ENCODE data around the gene MARCHF3. TPM values are rescaled to one million over a fixed set of nuclear protein-coding genes. Genes with fewer than 3 reads are reported as not detected.
"Not testable (repeated sequence)": the region's sequence is repeated elsewhere in the genome, so short reads cannot be mapped to it uniquely, and the experiment has no call there.

The MARCHF3 gene
- total and polyA plus RNA-seq, 2 of the 13 experiments (the other 11 are each of a cell fraction or from before 2014, with no cell fraction given), result 4.8 to 11.9 TPM

DNA sequence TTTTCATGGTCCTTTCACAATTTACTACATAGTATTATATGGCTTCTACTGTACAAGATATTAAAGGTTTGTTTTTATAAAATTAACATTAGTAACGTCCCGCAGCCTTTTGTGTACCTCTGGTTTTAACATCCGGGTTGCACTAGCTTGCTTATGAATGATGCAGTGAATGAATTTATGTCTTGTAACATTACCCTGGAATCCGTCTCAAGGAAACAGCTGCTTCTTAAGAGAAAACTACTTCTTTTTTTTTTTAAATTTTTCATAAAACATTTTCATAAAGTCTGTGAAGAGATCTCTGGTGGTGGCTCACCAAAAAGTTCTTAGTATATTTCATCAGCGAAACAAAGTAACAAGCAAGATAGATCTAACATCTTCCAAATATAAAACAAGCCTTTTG is 23.6 kb downstream of the MARCHF3 start:
- Histone ChIP-seq H4K20me1 (ENCODE audit: insufficient read depth, low read length) (no peaks in the 10 kb centered on the region), H3K9ac (ENCODE audit: insufficient read depth, low read depth, low read length) (no peak overlapping the region), H2AFZ (ENCODE audit: low read length) (no peak overlapping the region), H3K4me2 (ENCODE audit: low read depth, low read length) (no peak overlapping the region), H3K79me2 (ENCODE audit: insufficient read depth, low read length) (no peaks in the 10 kb centered on the region), H3K36me3 (replicated peaks in 1 of 2; ENCODE audit: control insufficient read depth in 1 of 2, insufficient read depth in 2 of 2, low read length in 2 of 2) (no peaks in the 10 kb centered on the region), H3K4me1 (ENCODE audit: insufficient read depth, low read length) (peaks cover 26% of the 10 kb centered on the region), H3K4me3 (replicated peaks in 1 of 3; ENCODE audit: insufficient read depth in 1 of 3, low read depth in 2 of 3, low read length in 3 of 3) (no peak overlapping the region), H3K27ac (ENCODE audit: extremely low read length, insufficient read depth, low read length) (no peak overlapping the region), H3K27me3 (ENCODE audit: control insufficient read depth in 1 of 2, insufficient read depth in 2 of 2, low read length in 2 of 2) (no peaks in the 10 kb centered on the region), H3K9me3 (ENCODE audit: low read length) (no peaks in the 10 kb centered on the region)
- intact Hi-C loops (cut with micrococcal nuclease; ENCODE audit: unreplicated experiment) (no loop called here), in situ Hi-C loops (cut with HindIII; ENCODE audit: extremely low pct_ligation_motif_present, low pct_unique_long_range_greater_than_20kb) (no loop called here)
- ATAC-seq (no peak), DNase-seq (ENCODE audit: low spot score) (no peak), FAIRE-seq (no peak)
- no TSS peak for BruUV-seq (replicated peaks)
- 93% methylated on average over 5 of the region's 5 CpGs for WGBS (ENCODE audit: low lambda C conversion rate)
- POLR2A ChIA-PET, result no interaction called here
- CTCF ChIA-PET (ENCODE audit: low intra/inter-chr PET ratio, low total read pairs), result no interaction called here
- no peak for TF ChIP-seq ZNF879 (CRISPR knock-in tag; IDR thresholded peaks at IDR 0.05)
- TF ChIP-seq ZNF138 (CRISPR knock-in tag; IDR thresholded peaks at IDR 0.05; ENCODE audit: low read depth), result no peak
- TF ChIP-seq KAT7 (CRISPR knock-in tag; IDR thresholded peaks at IDR 0.05; ENCODE audit: borderline replicate concordance), result no peak
- TF ChIP-seq ZKSCAN8 (CRISPR knock-in tag; IDR thresholded peaks at IDR 0.05; ENCODE audit: borderline replicate concordance), result no peak
- no peak for TF ChIP-seq FOXA3 (CRISPR knock-in tag; IDR thresholded peaks at IDR 0.05)
- TF ChIP-seq ZBTB37 (CRISPR knock-in tag; IDR thresholded peaks at IDR 0.05), result no peak
- TF ChIP-seq ZNF614 (CRISPR knock-in tag; IDR thresholded peaks at IDR 0.05; ENCODE audit: borderline replicate concordance), result no peak
- TF ChIP-seq ZNF3 (CRISPR knock-in tag; IDR thresholded peaks at IDR 0.05), result no peak
- TF ChIP-seq SRY (CRISPR knock-in tag; IDR thresholded peaks at IDR 0.05), result no peak
- TF ChIP-seq HOXD1 (CRISPR knock-in tag; IDR thresholded peaks at IDR 0.05), result no peak
- TF ChIP-seq ZFAT (CRISPR knock-in tag; conservative IDR thresholded peaks at IDR 0.05), result no peak
- TF ChIP-seq JARID2 (CRISPR knock-in tag; IDR thresholded peaks at IDR 0.05; ENCODE audit: insufficient replicate concordance), result no peak
- no peak for TF ChIP-seq BRCA1 (CRISPR knock-in tag; IDR thresholded peaks at IDR 0.05)
- TF ChIP-seq ZBTB21 (CRISPR knock-in tag; IDR thresholded peaks at IDR 0.05), result no peak
- no peak for TF ChIP-seq NR2F6 (IDR thresholded peaks at IDR 0.05)
- TF ChIP-seq NR2F6 (CRISPR knock-in tag; IDR thresholded peaks at IDR 0.05), result no peak
- no peak for TF ChIP-seq MAFG (CRISPR knock-in tag; IDR thresholded peaks at IDR 0.05)
- TF ChIP-seq, protein P1, sequence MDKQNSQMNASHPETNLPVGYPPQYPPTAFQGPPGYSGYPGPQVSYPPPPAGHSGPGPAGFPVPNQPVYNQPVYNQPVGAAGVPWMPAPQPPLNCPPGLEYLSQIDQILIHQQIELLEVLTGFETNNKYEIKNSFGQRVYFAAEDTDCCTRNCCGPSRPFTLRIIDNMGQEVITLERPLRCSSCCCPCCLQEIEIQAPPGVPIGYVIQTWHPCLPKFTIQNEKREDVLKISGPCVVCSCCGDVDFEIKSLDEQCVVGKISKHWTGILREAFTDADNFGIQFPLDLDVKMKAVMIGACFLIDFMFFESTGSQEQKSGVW (CRISPR knock-in tag; IDR thresholded peaks at IDR 0.05; ENCODE audit: borderline replicate concordance), result no peak
- TF ChIP-seq ZNF703 (CRISPR knock-in tag; IDR thresholded peaks at IDR 0.05; ENCODE audit: borderline replicate concordance), result no peak
- no peak for TF ChIP-seq ZNF678 (CRISPR knock-in tag; IDR thresholded peaks at IDR 0.05)

GRCh38 chr5:127005282-127005681 is 25.1 kb downstream of the MARCHF3 start:
- H3K4me2 ChIP-seq (ENCODE audit: low read depth, low read length); in situ Hi-C loops (cut with HindIII; ENCODE audit: extremely low pct_ligation_motif_present, low pct_unique_long_range_greater_than_20kb); FAIRE-seq; ATAC-seq; H3K27me3 ChIP-seq (ENCODE audit: control insufficient read depth in 1 of 2, insufficient read depth in 2 of 2, low read length in 2 of 2); H2AFZ ChIP-seq (ENCODE audit: low read length); POLR2A ChIA-PET; CTCF ChIA-PET (ENCODE audit: low intra/inter-chr PET ratio, low total read pairs); H3K9me3 ChIP-seq (ENCODE audit: low read length); intact Hi-C loops (cut with micrococcal nuclease; ENCODE audit: unreplicated experiment); H3K4me3 ChIP-seq (replicated peaks in 1 of 3; ENCODE audit: insufficient read depth in 1 of 3, low read depth in 2 of 3, low read length in 3 of 3); H3K79me2 ChIP-seq (ENCODE audit: insufficient read depth, low read length); H4K20me1 ChIP-seq (ENCODE audit: insufficient read depth, low read length); BruUV-seq (replicated peaks); H3K27ac ChIP-seq (ENCODE audit: extremely low read length, insufficient read depth, low read length); H3K36me3 ChIP-seq (replicated peaks in 1 of 2; ENCODE audit: control insufficient read depth in 1 of 2, insufficient read depth in 2 of 2, low read length in 2 of 2); DNase-seq (ENCODE audit: low spot score); H3K9ac ChIP-seq (ENCODE audit: insufficient read depth, low read depth, low read length): not testable (repeated sequence)
- peaks cover 27% of the 10 kb centered on the region for H3K4me1 ChIP-seq (ENCODE audit: insufficient read depth, low read length)
- 89% methylated on average over 3 of the region's 3 CpGs for WGBS (ENCODE audit: low lambda C conversion rate)
